ENCODE data around the gene MED15.
A peak's percentile ranks its signal among the peaks of the same experiment; 100 is the strongest.
"Not testable (repeated sequence)": the region's sequence is repeated elsewhere in the genome, so short reads cannot be mapped to it uniquely, and the experiment has no call there.

The MED15 gene

DNA sequence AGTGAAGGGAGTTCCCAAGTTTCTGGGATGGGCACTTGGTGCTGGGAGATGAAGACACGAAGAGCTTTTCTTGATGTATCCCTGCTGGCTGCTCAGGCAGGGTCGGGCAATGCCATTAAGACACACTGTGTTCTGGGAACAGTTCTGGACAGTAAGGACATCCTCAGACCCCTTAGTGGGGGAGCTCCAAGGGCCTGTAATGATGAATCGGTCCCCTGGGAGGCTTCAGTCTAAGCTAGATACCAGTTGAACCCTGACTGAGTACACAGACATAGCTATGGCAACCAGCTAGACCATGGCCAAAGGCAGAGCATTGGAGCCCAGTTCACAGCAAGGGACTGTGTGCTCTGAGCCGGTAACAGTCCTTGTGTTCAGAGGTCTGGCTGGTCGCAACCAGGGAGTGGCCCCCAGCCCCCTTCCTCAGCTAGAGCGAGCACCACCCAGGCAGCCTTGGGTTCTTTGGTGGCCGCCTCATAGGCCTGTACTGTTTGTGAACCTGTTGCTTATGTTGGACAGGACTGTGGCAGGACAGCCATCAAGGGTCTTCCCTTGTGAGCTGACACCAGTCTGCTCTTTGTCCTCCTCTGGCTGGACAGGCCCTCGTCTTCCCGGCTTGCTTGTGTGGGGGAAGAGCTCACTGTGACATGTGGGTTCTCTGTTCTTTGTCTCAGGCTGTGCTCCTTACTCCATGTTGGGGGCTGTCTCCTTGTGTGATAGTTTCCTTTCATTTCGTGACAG lies 25.0 kb downstream of the MED15 start:
- no peak for DNase-seq

DNA sequence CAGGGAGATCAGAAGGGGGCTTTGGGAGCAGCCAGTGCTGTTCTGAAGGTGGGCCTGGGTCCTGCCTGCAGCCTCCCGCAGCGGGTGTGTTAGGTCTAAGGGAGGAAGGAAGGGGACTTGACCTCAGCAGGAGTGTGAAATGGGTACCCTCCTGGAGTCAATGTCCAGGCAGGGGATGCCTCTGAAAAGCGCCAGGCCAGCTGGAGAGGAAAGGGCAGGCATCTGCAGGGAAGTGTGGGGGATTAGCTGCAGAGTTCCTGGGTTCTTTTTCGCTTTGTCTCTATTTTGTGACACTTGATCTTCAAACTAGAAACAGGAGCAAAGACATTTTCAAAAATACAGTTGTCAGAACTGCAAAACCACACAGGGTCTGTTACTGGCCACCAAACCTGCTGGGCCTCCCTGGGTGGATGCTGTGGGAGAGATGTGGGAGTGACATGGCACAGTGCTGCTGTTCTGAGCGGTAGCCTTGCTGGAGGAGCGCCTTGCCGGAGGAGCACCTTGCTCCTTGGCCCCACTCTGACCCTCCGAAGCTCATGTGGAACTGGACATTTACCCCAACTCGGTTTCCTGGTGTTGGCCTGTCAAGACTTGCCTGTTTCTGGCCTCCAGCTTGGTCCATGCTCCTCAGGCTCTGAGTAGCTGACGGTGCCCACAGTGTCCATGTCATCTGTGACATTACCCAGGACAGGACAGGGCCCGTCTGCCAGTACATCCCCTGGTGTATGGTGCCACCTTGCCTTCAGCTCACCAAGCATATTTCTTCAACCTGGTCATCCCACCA lies 25.9 kb downstream of the MED15 start:
- DNase-seq: no peak

DNA sequence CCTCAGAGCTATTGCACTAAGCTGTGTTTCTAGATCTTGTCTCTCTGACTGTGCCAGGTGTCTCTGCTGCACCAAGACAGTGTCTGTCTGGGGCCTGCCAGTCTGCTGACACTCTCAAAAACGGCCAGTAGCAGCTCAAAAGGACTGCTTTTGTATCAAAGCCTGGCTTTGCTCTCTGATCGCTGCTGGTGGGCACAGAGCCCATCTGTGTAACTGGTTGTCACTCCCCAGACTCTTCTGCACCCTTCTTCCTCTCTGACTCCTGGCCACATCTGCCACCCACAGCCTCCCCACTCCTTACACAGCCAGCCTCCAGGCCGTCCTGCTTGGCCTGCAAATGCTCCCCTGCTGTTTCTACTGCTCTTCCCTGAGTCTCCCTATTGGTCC lies 26.5 kb downstream of the MED15 start:
- DNase-seq: no peak

DNA sequence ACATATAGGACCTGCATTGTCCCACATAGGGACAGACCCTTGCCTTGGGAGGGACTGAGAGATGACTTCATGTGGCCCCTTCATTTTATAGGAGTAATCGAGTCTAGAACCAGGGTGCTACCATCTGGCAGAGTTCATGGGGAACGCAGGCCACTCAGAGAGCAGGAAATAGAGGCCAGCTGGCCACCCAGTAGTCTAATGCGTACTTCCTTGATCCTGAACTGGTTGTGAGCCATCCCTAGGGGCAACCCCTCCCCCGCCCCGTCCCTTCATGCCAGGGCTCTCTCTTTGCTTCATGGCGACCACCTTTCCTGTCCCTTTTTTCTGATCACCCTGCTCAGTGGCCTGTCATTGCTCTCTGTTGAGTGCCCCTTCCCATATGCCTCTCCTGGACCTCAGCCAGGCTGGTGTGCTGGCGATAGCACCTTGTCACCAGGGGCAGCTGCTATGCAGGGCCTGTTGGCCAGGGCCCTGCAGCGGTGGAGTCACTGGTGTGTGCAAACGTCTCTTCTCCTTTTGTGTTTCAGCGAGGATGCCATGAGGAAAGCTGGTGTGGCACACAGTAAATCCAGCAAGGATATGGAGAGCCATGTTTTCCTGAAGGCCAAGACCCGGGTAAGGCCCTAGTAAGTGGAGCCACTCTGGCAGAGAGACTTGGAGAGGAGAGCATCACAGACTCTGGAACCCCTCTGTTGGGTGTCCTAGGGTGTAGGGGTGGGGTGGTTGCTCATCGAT lies 29.3 kb downstream of the MED15 start:
- no peak for DNase-seq

DNA sequence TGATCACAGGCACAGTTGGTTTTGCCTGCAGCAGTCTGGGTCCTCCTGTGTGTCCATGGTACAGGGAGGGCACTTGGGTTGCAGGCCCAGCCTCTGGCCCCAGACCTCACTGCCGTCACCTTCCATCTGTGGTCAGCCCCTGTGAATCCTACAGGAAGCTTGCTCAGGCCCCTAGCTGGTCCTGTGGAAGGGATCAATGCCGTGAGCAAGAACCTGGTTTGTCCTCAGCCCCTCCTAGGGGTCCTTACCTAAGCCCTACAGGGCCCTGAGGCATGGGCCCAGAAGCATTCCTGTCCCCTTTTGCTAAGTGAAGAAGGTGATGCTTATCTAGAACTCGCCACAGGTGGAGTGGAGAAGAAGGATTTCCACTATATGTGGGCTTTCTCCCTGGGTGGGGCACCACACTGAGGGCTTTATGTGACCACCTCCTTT lies 29.9 kb downstream of the MED15 start:
- no peak for DNase-seq

DNA sequence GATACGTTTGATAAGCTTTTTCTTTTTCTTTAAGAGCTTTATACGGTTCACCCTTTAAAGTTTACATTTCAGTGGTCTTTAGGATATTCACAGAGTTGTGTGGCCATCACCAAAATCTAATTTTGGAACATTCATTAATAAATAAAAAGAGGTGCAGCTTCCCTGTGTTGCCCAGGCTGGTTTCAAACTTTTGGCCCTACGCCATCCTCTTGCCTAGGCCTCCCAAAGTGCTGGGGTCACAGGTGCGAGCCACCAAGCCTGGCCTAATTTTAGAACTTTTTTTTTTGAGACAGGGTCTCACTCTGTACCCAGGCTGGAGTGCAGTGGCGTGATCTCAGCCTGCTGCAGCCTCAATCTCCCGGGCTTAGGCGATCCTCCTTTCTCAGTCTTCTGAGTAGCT lies 30.6 kb downstream of the MED15 start:
- DNase-seq: no peak

DNA sequence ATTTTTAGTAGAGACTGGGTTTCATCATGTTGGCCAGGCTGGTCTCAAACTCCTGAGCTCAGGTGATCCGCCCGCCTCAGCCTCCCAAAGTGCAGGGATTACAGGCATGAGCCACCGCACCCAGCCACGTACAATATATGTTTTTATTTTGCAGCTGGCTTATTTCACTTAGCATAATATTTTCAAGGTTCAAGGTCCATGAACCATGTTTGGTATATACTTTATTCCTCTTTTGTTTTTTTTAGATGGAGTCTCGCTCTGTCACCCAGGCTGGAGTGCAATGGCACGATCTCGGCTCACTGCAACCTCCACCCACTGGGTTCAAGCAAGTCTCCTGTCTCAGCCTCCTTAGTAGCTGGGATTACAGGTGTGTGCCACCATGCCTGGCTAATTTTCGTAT lies 31.5 kb downstream of the MED15 start:
- not testable (repeated sequence) for DNase-seq

DNA sequence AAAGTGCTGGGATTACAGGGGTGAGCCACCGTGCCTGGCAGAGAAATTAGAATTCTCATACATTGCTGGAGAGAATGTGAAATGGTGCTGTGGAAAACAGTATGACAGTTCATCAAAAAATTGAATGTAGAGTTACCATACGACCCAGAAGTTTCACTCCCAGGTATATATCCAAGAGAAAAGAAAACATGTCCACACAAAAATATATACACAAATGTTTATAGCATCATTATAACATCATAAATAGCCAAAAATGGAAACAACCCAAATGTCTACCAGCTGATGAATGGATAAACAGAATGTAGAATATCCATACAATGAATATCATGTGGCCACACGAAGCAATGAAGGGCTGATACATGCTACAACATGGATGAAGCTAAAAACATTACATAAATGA lies 34.6 kb downstream of the MED15 start:
- no peak for DNase-seq

DNA sequence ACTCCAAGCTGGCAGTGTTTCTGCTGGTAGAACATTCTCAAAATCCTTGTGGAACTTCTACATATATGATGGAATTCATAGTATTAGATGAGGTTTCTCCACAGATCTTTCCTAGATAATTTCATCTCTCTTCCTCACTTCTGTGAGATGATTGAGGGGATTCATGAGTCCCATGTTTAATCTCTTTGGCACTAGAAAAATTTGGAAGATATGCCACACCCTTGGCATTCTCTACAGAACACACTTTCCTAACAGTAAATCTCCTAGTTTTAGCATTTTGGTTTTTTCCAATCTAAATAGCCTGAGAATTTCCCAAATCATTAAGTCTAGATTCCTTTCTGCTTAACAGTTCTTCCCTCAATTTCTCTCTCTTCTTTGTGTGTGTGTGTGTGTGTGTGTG lies 35.3 kb downstream of the MED15 start:
- no peak for DNase-seq

DNA sequence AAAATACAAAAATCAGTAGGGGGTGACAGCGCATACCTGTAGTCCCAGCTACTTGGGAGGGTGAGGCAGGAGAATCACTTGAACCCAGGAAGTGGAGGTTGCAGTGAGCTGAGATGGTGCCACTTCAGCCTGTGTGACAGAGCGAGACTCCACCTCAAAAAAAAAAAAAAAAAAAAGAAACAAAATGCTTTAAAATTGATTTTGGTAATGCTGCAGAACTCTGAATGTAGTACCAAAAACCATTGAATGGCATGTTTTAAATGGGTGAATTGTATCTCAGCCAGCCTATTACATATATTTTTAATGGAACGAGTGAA lies 37.9 kb downstream of the MED15 start:
- DNase-seq: not testable (repeated sequence)

DNA sequence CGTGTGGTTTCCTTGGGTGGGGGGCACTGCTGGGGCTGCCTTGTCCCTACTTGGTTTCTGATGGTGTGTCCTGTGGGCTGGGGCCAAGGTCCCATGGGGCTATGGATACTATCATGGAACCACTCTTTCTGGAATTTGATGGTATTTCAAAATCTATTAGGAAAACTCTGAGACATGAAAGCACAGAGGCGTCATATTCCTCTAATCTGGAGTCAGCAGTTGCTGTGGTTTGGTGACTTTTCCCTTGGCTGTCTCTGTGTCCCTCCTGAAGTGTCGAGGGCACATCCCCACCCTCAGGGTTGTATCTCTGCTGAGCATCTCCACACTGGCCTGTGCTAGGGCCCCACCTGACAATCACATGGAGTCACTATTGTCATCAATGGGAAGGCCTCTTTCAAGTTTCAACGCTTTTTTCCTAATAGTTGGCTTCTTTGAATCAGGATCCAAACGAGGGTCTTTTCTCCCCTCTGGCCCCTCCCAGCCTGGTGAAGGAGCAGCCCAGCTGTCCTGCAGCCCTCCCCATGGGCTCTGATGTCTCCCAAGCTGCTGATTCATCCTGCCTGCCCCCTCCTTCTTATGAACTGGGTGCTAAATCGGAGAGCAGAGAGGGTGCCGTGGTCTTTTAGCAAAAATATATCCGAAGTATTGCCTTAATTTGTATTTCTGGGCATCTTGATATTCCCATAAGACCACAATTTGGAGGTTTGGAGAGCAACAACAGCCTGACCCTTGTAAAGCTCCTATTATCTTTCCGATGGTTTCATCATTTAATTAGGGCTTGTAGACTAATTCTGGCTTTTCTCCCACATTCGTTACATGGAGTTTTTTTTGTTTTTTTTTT lies 38.5 kb downstream of the MED15 start:
- DNase-seq: no peak

DNA sequence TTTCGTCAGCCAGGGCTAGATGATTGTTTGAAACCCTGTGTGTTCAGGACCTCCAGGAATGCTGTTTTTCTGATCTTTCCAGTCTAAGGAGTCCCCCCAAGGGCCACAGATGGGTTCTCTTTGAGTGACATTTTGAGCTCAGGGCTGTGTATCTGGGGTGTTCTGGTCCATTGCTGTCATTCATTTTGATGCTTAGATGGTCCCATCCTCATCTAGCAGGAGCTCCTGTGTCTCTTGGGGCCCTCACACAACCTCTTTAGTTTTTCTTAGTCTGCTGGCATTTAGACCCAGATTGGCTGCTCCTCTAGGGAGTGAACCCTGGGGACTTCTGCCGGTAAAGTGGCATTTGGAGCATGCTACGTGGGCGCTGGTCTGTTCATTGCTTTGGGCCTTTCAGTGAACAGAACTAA lies 39.1 kb downstream of the MED15 start:
- no peak for DNase-seq

DNA sequence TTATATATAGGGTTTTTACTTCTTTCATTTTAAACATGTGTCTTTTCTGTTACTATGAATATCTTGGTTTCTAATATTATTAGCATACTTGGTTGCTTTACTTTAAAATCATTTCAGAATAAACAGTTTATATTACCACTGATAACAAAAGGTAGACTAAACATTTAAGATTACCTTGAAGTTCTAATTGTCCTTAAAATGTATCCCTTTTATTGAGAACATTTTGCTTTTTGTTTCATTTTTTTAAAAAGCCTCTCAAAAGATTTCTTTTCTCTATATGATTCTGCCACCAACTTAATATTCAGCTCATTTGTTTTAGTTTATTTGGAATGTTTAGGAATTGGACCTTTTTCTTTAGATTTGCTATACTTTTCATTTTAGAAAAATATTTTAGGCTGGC lies 39.6 kb downstream of the MED15 start:
- DNase-seq: no peak

DNA sequence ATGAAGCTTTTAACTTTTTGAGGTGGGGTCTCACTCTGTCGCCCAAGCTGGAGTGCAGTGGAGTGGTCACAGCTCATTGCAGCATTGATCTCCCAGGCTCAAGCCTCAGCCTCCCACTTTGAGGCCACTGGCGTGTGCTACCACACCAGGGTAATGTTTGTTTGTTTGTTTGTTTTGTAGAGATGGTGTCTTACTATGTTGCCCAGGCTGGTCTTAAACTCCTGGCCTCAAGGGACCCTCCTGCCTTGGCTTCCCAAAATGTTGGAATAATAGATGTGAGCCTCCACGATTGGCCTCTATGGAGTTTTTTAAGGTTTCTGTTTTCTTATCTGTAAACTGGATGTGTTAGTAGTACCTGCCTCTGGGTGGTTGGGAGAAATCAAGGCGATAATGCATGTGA lies 41.4 kb downstream of the MED15 start:
- DNase-seq: no peak

DNA sequence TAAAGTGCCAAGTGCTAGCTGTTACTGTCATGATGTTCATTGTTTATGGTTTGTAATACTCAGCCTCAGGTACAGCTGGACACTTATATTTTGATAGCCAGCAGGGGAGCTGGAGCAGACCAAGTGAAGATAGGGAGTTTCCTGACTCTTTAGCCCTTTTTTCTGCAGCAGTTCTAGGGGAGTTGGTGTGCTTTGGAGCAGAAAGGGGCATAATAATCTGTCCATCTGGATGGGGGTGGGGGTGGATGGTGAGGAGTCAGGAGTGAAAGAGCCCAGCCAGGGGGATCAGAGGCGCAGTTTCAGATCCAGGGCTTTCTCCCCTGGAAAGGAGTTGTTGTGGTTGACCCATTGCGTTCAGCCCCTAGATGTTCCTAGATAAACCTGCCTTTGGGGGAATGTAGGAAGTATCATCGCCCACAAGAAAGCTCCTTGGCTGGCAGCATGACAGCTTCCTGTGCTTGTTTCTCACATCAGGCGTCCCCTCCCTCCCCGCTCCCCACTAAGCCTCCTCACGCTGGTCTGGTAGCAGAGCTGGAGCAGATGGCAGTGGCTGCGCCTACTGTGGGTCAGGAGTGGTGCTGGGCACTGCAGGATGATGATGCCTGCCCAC lies 41.9 kb downstream of the MED15 start:
- peak; percentile 47 to 68 for DNase-seq

DNA sequence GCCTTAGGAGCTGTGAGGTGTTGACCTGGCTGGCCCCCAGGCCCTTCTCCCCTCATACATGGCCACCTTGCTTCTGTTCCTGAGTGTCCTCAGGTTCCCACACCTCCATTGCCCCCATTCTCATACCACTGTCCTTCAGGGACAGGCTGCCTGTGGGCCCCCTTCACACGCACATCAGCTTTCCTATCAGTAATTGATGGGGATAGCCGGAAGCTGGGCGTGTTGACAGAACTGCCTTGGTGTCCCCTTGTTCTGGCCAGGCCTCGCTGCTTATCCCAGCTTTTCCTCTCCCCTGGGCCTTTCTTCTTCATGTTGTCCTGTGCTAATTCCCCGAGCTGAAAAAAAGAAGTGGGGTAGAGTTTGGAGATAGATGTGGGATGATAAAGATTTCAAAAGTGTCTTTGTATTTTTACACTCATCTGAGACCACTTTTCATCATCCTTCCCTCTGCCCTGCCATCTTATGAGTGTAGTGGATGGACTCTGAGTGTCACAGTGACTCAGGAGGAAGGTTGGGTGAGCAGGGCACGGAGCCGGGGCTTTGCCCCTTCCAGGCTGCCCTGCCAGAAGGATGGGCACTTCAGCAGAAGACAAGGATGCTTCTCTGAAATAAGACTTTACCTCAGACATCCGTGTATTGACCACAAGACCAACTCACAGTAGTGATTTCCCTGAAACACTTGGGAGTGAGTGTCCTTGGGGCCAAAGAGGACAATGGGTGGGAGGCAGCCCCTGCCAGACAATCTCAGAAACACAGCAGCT lies 42.8 kb downstream of the MED15 start:
- DNase-seq: no peak

DNA sequence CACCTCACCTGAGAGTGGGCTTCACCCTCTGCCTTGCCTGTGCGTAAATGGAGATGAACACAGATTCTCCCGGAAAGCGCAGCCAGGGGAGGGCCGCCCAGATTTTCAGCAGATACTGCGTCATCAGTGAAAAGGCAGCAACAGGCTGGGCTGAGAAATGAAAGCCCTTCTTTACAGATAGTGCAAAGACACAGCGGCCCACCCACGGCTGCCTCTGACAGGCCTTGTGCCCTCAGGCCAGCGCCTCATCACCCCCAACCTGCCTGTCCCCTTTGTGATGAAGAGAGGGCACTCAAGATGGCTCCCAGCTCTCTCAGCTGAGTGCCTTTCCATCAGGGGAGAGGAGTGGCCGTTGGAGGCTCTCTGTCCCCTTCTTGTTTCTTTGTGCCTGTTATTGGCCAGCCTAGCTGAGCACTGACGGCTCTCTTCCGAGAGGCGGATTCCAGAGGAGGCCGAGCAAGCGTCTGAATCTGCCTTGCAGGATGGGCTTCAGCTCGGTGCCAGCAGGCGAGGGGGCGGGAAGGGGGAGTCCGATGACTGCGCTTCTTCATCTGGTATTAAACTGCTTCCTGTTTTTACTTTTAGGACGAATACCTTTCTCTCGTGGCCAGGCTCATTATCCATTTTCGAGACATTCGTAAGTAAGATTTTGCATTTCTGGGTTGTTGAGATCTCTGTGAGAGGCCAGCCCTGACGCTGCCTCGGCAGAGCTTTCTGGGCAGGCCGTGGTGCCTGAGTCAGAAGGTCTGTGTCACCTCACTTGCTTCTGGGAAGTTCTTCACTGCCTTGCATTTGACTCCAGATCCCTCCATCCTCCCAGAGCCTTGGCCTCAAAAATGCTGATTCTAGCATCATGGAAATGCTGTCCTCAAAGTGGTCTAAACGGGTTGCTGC lies 43.7 kb downstream of the MED15 start:
- peak; percentile 42 to 73 for DNase-seq

DNA sequence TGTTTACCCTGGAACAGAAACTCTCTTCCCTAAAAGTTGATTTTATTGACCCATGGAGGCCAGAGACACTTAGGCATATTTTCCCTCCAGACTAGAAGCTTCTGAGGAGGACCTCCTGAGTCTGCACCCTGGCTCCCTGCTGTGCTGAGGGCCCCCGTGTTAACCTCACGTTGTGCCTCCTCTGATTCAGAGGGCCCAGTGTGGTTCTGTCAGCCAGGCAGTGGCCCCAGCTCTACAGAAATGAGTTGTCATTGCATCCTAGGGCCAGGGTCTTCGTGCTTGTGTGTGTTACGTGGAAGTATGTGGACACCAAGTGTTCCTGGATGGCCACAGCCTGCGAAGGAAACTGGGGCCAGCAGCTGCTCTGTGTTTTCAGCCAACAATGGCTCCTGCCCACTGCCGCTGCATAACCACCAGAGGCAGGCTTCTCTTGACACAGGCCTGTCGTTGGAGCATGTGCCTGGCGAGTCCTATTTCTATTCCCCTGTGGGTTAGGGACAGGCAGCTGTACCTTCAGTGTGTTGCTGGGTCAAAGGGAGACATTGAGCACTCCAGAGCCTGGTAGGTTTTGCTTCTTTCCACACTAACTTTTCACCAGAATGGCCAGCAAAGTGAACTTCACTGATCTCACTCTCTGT lies 44.5 kb downstream of the MED15 start:
- DNase-seq: peak; percentile 19 to 54

DNA sequence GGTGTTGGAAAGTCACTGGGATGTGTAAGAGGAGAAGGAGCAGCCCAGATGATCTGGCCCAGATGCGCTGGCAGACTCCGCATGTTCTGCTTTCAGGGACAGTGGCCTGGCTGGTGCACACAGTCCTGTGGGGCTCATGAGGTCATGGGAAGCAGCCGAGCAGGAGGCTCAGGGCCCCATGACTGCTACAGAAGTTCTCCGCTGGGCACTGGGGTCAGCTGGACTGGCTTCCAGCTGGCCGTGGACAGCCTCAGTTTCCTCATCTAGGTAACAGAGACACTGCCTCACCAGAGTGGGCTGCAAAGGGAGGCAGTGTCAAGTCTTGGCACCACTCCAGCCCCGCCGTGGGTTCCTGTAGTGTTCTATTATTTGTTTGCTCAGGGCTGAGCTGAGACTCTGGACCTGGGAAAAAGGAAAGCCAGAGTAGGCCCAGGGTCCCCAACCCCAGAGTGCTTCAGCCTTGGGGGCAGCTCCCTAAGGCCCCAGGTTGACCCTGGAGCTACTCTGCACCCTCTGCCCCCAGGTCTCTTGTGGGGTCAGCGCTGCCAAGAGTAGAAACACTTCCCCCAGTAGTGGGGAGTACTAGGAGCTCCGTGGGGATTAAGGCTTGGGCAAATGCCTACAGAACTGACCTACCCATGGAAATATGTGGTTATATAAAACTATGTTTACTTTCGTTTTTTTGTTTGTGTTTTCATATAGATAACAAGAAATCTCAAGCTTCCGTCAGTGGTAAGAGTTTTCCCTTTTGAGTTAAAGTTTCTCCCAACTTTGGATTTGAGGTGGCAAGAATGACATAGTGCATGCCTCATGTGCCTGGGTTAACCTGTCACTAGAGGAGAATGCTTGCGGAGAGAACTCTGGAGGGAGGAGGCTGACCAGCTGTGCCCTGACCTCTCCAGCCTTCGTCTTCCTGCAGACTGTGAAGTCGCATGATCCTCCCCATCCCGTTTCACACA lies 45.3 kb downstream of the MED15 start:
- DNase-seq: no peak
